Islet precursor cell (in vitro differentiated cells): ENCODE data around the gene SRSF10.
"Not testable (repeated sequence)": the region's sequence is repeated elsewhere in the genome, so short reads cannot be mapped to it uniquely, and the experiment has no call there.

Experiments
- DNase-seq: peaks from one replicate; pipeline ENCODE4 v3.0.0-alpha.2; 2018

SRSF10 gene

GRCh38 chr1:23979881-23980727 lies at the start of gene SRSF10:
SRSF10 (minus strand) TSS chr1:23980327; CDS start chr1:23980255, 72 bp downstream.
- DNase-seq: peak; percentile 99

GRCh38 chr1:24027838-24028468 lies 47.8 kb upstream of the SRSF10 start:
- no peak for DNase-seq

GRCh38 chr1:24022581-24023361 lies 42.6 kb upstream of the SRSF10 start:
- peak; percentile 93 for DNase-seq

GRCh38 chr1:24021403-24022266 lies 41.5 kb upstream of the SRSF10 start:
- DNase-seq: no peak

- DNase-seq: no peak
These were observed 40.3 kb upstream of the SRSF10 start for GRCh38 chr1:24020470-24020869.

GRCh38 chr1:24020025-24020424 lies 39.9 kb upstream of the SRSF10 start:
- DNase-seq: no peak

- peak; percentile 93 for DNase-seq
These were observed 38.8 kb upstream of the SRSF10 start for GRCh38 chr1:24018611-24019580.

- DNase-seq: no peak
These were observed 35.4 kb upstream of the SRSF10 start for GRCh38 chr1:24015221-24016210.

GRCh38 chr1:24012878-24013277 lies 32.8 kb upstream of the SRSF10 start:
- DNase-seq: not testable (repeated sequence)

- no peak for DNase-seq
These were observed 30.5 kb upstream of the SRSF10 start for GRCh38 chr1:24010650-24011049.

GRCh38 chr1:24009406-24009805 lies 29.3 kb upstream of the SRSF10 start:
- DNase-seq: peak; percentile 78

GRCh38 chr1:24008574-24009184 lies 28.6 kb upstream of the SRSF10 start:
- DNase-seq: not testable (repeated sequence)

GRCh38 chr1:24007079-24007478 lies 27.0 kb upstream of the SRSF10 start:
- no peak for DNase-seq

- no peak for DNase-seq
These were observed 25.0 kb upstream of the SRSF10 start for GRCh38 chr1:24005163-24005562.

- DNase-seq: no peak
These were observed 24.0 kb upstream of the SRSF10 start for GRCh38 chr1:24004132-24004531.

- DNase-seq: no peak
These were observed 23.3 kb upstream of the SRSF10 start for GRCh38 chr1:24003331-24003972.

GRCh38 chr1:24002695-24003094 lies 22.6 kb upstream of the SRSF10 start:
- no peak for DNase-seq

GRCh38 chr1:23999156-23999671 lies 19.1 kb upstream of the SRSF10 start:
- DNase-seq: no peak

GRCh38 chr1:23997812-23998211 lies 17.7 kb upstream of the SRSF10 start:
- DNase-seq: no peak
